NCI-H2107 (cell line): ENCODE data around the gene BRF1.
"Not testable (repeated sequence)": the region's sequence is repeated elsewhere in the genome, so short reads cannot be mapped to it uniquely, and the experiment has no call there.

Experiments
- DNase-seq: peaks from one replicate; lab custom pipeline; 2025; lab: John Stamatoyannopoulos, UW

BRF1 gene

GRCh38 chr14:105315941-105316576, 15.3 kb upstream of the BRF1 start:
- DNase-seq, result no peak

- DNase-seq, result peak; percentile 62
Observed at GRCh38 chr14:105315211-105315721, 14.5 kb upstream of the BRF1 start.

- peak; percentile 91 for DNase-seq
Observed at GRCh38 chr14:105314287-105315200, 13.7 kb upstream of the BRF1 start, which contains the start of gene PACS2. Gene PACS2, plus strand, starts transcription at chr14:105314748. Its CDS starts 171 bp downstream, at chr14:105314919.

GRCh38 chr14:105313381-105314286, 12.8 kb upstream of the BRF1 start:
- no peak for DNase-seq

- DNase-seq, result no peak
Observed at GRCh38 chr14:105312973-105313372, 12.2 kb upstream of the BRF1 start.

GRCh38 chr14:105311838-105312237, 11.0 kb upstream of the BRF1 start:
- DNase-seq, result no peak

GRCh38 chr14:105309371-105309770, 8.6 kb upstream of the BRF1 start:
- DNase-seq, result no peak

- no peak for DNase-seq
Observed at GRCh38 chr14:105307052-105307727, 6.4 kb upstream of the BRF1 start.

GRCh38 chr14:105305791-105306190, 5.0 kb upstream of the BRF1 start:
- DNase-seq, result no peak

- DNase-seq, result no peak
Observed at GRCh38 chr14:105305345-105305744, 4.5 kb upstream of the BRF1 start.

- DNase-seq, result no peak
Observed at GRCh38 chr14:105304565-105304964, 3.8 kb upstream of the BRF1 start.

- DNase-seq, result no peak
Observed at GRCh38 chr14:105303949-105304348, 3.1 kb upstream of the BRF1 start.

GRCh38 chr14:105301915-105302249, 1.1 kb upstream of the BRF1 start:
- not testable (repeated sequence) for DNase-seq

- peak; percentile 99 for DNase-seq
Observed at GRCh38 chr14:105301103-105301914, 508 bp upstream of the BRF1 start.

- DNase-seq, result no peak
Observed at GRCh38 chr14:105299654-105300541, 903 bp downstream of the BRF1 start.

GRCh38 chr14:105297311-105297710, 3.5 kb downstream of the BRF1 start:
- not testable (repeated sequence) for DNase-seq

- peak; percentile 67 for DNase-seq
Observed at GRCh38 chr14:105294142-105294597, 6.6 kb downstream of the BRF1 start.

- DNase-seq, result no peak
Observed at GRCh38 chr14:105292826-105293711, 7.7 kb downstream of the BRF1 start.
